Mucosa of gallbladder (tissue), 1 donor: Measurements from ENCODE around the gene GRID2. TPM values are rescaled to one million over a fixed set of nuclear protein-coding genes. Genes with fewer than 3 reads are reported as not detected.
A peak's percentile ranks its signal among the peaks of the same experiment; 100 is the strongest.

Experiments
- DNase-seq: peaks from one replicate; pipeline ENCODE4 v3.0.0-alpha.2; 2020; ENCODE audit warnings: low spot score
- total RNA-seq: library from RNA; stranded (reverse); gene quantifications from one replicate; pipeline ENCODE4 v1.2.1, GENCODE V29; 2021
- donor health status: DM: no; HTN: no; CAD: no.

The GRID2 gene
- total RNA-seq, 1 donor from 2014 or later, result 0.03 TPM

- DNase-seq, result peak; percentile 25
Observed at GRCh38 chr4:93809773-93810172, 1506.0 kb downstream of the GRID2 start.

DNA sequence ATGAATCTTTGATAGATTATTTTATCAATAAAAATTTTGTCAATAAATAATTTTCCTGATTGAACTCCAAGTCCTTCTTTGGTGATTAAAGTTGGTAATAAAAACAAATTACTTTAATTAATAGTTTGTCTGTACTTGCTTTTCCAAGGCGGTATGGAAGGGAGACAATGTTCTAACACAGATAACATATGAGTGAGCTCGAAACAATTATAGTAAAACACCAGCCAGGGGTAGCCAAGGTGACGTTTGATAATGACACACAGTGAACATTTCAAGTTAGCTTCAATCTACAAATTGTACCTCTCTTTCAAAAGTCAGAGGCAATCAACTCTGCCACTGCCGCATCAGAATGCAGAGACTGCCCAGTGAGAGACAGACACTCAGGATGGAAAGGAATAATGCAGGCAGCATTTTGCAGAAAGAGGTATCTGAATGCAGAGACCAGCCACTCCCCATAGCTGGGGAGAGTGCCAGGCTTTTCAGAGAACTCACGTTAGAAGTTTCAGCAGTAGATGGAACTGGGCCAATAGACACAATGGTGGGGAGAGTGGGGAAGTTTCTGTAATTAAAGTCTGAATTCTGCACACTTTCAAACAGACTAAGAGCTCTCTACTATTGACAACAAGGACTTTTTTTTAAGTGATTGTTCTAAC is 1506.7 kb downstream of the GRID2 start:
- DNase-seq, result no peak

GRCh38 chr4:93813092-93813491 is 1509.3 kb downstream of the GRID2 start:
- DNase-seq, result no peak

GRCh38 chr4:93814141-93814540 is 1510.4 kb downstream of the GRID2 start:
- DNase-seq, result no peak

DNA sequence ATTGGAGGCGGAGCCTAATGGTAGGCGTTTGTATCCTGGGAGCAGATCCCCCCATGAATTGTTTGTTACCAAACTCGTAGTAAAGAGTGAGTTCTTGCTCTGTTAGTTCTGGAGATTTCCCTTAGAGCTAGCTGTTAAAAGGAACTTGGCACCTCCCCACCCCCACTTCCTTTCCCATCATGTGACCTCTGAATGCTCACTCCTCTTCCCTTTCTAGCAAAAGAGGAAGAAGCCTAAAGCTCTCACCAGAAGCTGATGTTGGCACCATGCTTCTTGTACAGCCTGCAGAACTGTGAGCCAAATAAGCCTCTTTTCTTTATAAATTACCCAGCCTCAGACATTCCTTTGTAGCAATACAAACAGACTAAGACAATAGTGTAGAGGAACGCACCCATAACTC is 1511.0 kb downstream of the GRID2 start:
- peak; percentile 42 for DNase-seq
